Activated naive CD8-positive, alpha-beta T cell treated with anti-CD3 and anti-CD28 coated beads, Interleukin-2, amount 50 U/mL, for 16 hours (primary cell): Measurements from ENCODE around the gene BORCS6.
"Not testable (repeated sequence)": the region's sequence is repeated elsewhere in the genome, so short reads cannot be mapped to it uniquely, and the experiment has no call there.

Experiments used
- DNase-seq: peaks from one replicate; pipeline ENCODE4 v3.0.0-alpha.2; 2020; ENCODE audit warnings: low read depth, low spot score

The BORCS6 gene

DNA sequence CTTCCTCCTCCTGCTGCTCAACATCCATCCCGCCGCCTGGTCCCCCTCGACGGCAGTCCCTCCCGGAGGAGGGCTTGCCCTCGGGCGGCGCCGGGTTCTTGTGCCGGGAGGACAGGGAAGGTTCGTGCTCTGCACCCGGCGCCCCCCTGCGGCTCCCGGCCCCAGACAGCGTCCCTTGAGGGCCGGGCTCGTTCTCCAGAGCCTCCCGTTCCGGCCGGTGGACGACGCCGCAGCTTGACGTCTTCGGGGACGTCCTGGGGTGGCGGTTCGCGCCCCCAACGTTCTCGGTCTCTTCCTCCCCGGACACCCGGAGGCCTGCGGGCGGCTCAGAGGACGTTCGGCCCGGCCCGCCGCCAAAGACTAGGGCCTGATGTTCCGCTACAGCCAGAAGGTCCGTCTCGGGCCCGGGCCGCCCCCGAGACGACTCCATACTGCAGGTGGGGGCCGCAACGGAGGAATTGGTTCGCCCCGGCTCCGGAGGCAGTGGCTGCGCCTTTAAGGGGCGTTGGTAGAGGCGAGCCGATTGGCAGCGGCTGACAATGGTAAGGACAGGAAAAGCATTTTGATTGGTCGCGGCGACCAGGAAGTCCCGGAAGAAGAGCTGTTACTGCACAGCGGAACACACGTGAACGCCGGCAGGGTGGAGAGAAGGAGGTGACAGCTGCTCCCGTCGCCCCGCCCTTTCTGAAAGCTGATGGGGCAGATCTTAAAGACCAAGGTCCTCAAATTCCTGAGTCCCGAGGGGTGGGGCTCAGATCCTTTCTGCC, at the start of gene BORCS6:
TSS of gene BORCS6 (minus strand) at position 470 of the 767 bp plus-strand sequence. CDS start at position 430, 40 bp downstream.
- peak; percentile 86 for DNase-seq

DNA sequence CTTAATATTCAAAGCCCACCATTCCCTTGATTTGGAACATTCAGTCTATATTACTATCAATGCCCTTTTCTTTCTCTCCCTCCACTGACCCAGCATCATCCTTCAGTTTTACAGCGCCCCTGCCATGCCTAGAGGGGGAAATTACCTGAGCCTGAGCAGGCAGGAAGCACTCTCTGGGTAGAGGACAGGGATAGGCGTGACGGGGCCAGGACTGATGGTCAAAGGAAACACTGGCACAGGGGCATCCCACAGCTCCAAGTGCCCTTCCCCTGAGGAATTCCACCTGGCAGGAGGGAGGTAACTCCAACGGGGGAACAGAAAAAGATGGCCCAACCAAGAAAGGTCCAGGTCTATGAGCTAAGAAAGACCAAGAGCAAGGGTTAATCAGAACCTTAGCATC, 47.9 kb upstream of the BORCS6 start:
- DNase-seq, result no peak

DNA sequence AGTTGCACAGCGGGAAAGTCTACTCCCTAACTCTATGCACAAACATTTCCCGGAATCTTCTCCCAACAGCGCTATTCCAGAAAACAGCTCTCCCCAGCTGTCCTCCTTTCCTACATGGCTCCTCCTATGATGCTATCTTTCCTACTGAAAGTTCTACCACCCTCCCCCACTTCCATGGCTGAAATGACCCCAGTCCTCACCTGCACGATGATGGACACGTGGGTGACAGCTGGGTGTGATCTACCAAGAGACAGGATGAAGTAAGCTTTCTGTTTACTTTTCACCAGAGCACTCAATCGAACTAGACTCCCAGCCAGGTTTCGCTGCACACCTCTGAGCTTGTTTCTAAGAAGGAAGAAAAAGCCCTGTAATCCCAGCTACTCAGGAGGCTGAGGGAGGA, 47.2 kb upstream of the BORCS6 start:
- DNase-seq, result no peak

DNA sequence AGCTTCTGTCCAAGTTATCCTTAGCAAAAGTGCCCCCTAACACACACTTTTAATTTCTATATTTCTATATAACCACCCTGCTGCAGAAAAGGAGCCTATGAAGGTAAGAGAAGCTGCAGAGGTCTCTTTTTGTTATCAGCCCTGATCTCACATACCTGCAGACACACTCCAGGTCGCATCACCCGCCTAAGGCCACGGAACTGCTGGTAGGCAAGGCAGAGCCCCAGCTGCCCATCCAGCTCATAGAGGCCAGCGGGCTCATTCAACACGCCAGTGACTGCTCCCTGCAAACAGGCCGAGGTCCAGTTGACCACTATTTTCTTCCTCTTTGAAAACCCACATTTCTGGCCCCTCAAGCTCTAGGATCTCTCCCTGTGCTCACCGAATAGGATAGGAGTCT, 45.7 kb upstream of the BORCS6 start:
- DNase-seq, result no peak

DNA sequence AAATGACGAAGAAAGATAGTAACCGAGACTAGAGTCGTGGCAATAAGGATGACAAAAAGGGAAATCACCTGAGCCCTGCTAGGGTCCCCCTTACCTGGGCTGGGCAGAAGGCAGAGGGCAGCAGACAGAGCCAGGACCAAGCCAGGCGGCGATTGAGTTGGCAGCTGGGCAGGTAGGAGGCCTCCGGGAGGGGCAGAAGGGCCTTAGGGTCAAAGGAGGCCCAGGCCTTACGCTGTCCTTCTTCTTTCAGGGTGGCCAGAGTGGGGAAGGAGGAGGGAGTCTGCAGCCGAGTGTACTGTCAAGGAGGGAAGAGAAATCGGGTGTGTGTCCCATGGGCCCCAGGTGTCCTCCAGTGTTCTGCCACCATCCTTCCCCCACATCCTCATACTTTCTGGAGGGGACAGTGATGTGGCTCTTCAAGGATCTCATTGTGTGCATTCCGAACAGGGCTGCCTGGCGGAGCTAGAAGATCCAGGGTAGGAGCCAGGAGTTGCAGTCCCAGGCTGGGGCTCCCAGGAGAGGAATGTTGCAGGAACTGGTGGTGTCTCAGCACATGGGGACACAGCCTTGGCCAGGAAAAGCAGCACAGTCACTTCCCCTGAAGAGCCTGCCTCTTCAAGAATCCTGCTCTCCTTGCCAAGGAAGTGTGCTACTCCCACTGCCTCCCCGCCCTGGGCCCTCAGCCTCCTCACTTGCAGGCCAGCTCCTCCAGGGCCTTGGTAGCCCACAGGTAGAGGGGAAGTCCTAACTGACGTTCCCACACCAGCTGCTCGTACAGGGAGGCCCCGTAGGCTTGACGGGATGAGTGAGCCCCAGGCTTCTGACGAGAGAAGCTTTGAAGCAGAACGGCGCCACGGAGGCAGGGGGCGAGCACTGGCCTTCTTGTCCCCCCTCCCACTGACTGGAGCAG, 44.6 kb upstream of the BORCS6 start:
- DNase-seq, result no peak

DNA sequence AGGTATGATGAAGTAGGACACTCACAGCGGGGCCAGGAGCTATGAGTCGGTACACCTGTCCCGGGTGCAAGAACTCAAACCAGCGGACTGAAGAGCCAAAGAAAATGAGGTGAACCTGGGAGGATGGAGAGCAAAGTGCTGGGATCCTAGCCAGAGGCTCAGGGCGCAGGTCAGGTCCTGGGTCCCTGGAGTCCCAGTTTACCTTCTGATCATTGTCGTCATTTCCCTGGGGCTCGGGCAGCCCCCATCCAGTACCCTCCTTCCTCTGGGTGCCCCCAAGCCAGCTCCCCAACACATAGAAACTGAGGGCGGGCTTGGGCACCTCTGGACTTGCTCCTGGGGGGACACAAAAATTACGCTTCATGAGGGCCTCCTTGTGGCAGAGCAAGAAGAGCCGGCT, 41.7 kb upstream of the BORCS6 start:
- DNase-seq, result no peak

DNA sequence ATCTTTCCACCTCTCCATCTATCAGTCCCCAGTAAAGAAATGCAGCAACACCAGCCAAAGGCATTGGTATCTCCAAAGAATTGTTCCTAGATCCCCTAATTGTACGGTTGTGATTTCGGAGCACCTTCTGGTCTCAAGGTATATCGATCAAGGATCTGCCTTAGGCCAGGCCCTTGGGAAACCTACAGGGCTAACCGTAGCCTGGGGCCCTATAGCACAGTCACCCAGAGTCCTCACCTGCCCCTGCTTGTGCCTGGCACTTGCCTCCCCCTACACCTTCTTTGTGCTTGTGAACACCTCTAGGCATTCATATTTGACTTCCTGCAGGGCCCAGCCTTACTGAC, 37.2 kb upstream of the BORCS6 start:
- no peak for DNase-seq

DNA sequence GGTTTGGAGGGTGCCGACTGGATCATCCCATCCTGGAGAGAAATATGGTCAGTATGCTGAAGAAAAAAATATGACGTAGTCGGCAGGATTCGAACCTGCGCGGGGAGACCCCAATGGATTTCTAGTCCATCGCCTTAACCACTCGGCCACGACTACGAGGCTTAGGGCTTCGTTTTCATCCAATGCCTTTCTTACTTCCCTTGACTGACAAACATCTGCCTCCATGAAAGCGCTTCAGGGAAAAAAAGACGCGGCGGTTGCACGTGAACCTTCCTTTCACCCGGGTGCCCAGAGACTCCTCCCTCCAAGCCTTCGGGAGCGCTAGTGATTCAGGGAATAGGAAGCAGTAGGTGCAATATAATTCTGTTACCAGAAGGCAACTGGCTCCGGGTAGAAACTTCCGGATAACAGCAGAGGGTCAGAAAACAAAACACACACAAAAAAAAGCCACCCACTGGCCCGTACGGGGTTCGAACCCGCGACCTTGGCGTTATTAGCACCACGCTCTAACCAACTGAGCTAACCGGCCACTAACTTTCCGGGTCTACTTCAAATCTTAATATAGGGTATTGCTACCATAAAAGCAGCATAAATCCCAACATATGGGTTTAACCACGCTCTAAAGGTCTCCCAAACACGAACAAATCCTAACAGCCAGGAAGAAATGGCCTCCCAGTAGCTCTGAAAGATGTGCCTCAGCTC, 36.7 kb upstream of the BORCS6 start:
- no peak for DNase-seq

DNA sequence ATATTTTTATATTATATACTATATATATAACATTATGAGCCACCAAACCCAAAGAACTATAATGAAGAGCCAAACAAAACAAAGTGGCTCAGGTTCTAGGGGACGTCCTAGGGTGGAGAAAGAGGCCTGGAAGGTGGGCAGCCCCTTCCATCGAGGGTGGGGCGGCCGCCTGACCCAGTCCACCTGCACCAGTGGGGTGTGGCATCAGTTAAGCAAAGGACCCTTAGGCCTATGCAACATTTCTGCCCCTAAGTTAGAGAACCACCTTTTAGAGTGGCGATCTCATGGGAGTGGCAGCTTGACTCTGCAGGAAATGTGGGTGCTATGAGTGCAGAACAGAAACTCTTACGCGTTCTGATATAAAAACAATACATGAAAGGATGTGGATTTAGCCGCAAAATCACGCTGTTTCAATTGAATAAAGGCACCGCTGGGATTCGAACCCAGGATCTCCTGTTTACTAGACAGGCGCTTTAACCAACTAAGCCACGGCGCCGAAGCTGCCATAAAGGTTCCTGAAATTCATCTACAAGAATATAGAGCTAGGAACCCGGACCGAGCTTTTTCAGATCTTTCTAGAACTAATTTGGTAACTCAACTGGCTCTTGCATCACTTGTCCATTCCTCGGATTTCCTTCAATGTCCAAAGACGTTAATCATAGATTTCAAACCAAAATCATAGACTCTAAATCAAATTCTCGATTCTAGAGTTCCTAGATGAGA, 36.0 kb upstream of the BORCS6 start:
- no peak for DNase-seq

DNA sequence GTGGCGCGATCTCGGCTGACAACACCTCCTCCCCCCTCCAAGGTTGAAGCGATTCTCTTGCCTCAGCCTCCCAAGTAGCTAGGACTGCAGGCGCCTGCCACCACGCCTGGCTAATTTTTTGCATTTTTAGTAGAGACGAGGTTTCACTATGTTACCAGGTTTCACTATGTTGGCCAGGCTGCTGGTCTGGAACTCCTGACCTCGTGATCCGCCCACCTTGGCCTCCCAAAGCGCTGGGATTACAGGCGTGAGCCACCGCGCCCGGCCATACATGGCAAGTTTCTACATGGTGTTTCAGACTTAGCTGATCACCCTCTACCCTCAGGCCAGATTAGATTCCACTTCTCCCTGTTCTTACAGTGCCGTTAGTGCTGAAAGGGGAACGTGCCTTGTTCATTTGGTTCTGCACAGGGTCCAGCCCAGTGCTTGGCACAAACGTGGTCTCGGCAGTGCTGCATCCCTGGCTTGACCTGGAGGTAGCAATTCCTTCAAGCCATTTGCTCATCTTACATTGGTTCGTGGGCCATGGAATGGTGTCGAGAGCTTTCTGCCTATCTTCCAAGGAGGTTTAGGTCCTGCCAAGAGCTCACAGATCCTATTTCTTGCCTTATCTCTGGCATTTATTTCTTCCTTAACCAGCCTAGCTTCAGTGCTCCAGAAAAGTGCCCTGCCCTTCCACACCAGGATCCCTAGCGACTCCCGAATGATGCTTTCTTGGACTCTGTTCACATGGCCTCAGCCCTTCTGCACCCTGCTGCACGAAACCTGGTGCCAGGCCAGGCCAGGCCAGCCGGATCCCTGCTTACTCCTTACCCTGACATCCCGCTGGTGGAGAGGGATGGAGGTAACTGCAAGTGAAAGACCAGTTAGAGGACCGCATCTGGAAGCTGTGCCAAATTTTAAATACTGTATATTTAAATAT, 35.2 kb upstream of the BORCS6 start:
- no peak for DNase-seq

DNA sequence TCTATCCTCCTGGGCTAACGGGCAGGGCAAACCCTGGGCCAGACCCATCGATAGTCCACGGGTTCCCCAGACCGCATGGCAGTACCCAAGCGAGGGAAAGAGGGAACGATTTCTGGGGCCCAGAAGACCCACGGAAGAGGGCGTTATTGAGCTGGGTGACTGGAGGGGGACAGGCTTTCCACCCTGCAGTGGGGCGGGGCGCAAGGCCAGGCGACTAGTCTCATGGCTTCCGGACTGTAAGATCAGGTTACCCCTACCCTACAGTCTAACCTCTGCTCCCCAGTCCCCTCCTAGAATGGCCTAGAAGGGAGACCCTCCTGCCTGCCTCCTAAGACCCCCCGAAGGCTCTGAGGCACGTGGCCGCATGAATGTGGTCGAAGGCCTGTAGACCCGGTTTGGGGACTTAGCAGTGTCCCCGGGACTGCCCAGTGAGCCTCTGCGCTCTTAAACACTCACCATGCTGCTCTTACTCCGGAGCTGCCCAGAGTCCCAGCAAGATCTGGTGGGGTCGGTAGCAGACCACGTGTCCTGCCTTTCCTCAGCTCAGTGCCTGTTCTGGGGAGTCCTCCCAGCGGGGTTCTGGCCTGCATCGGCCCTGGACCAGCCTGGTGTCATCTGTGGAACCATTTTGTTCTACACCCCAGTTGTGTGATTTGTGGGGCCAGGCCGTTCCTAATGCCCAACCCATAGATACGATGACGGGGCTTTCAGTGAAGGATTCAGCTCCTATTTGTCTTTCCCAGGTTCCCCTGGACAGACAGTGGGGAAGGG, 33.6 kb upstream of the BORCS6 start:
- no peak for DNase-seq

DNA sequence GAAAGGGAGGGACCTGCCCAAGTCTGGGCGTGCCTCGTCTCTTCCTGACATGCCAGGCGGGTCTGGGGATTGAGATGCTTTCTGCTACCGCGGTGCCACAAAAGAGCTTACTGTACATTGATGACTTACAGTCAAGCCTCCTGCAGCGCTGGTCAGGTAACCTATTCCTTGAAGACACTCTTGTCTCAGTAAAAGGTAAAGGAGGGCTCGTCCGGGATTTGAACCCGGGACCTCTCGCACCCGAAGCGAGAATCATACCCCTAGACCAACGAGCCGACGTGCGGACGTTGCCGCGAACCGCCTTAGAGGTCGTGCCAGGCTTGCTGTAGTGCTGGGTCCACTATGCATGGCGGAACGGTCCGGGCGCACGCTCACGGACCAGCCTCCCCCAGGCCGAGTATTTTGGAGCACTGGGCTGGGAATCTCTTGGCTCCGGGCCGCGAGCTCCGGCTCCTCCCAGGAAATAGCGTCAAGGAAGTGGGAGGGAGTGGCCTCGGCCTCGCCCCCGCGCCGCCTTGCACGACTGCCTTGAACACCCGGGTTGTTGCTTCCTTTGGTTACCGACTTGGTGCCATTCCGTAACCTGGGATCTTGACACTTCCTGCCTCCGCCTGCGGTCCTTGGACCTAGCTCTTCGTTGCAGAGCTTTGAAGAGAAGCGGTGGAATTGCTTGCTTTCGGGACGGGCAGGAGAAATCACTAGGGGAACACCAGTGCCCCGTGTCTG, 32.8 kb upstream of the BORCS6 start:
- DNase-seq, result peak; percentile 74

DNA sequence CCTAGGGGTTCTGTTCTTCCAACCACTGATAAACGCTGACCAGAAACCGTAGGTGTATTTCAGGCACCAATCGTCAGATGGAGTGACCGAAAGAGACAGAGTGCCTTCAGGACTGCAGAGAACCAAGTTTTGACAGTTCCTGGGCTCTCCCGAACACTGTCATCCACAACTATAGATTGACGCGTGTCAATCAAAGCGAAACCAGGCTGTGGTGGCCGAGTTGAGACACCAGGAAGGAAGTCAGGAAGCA, 32.3 kb upstream of the BORCS6 start:
- DNase-seq, result no peak

DNA sequence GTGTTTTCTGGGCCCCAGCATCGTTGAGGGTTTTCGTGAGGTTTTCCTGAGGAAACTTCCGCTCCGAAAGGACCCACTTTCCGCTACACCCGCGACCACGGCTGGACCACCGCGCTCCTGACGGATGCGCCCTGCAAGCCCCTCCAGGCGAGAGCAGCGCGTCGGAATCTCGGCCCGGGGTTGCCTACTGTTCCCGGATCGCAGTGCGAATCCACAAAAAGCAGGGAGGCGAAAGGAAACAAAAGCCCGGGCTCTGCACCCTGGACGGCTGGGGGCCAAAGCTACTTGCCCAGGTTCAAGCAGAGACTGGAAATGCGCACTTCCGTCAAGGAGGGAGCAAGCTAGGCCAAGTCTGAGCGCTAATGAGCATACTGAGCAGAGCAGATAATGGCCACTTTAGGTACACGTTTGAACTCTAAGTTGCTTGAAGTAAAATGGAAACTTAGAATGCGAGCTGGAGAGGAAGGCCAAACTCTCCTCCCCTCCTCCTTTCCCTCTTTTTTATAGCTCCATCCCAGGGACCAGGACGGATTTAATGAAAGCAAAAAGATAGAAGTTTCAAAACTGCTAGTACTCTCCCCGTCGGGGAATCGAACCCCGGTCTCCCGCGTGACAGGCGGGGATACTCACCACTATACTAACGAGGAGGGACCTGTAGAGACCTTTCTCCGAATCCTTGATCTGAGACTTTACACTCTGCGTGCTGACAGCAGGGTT, 31.8 kb upstream of the BORCS6 start:
- DNase-seq, result peak; percentile 71

DNA sequence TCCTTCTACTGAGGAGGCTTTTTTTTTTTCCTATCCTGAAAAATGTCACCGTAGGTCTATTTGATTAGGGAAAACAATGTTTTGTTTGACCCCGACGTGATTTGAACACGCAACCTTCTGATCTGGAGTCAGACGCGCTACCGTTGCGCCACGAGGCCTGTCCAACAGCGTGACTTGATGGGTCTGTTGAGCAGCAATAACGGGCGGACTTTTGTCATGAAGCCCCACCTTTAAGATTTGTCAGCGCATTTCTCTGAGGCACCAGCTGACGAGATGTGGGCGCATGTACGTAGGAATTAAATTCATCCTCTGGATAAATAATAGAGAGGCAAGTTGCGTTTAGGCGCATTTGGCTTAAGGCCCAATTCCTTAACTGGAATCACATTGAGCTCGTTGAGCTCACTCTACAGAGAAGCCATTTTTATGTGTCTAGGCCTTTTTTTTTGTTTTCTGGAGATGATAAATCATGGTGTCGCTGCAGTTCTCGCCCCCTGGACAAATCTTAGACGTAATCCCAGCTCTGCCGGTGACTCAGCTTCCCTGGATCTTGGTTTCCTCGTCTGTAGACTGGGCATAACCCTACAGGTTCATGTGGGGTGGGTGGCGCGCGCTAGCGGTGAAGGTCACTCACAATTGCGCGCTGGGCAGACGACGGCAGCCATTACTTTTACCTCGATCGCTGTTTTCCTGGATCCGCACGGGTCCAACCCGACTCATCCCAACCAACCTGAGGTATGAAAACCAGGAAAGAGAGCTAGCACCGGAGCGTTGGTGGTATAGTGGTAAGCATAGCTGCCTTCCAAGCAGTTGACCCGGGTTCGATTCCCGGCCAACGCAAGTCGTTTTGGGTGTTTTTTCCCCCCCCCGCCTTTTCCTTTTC, 31.0 kb upstream of the BORCS6 start:
- DNase-seq, result peak; percentile 75

DNA sequence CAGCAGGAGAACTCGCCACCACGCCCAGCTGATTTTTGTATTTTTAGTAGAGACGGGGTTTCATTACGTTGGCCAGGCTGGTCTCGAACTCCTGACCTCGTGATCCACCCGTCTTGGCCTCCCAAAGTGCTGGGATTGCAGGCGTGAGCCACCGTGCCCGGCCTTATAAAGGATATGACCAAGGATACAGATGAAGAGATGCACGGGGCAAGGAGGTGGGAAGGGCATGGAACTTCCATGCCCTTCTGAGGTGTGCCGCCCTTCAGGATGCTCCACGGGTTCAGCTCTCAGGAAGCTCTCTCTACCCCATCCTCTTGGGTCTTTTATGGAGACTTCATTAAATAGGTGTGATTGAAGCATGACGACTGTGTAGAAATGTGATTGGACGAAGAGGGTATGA, 24.0 kb upstream of the BORCS6 start:
- not testable (repeated sequence) for DNase-seq

DNA sequence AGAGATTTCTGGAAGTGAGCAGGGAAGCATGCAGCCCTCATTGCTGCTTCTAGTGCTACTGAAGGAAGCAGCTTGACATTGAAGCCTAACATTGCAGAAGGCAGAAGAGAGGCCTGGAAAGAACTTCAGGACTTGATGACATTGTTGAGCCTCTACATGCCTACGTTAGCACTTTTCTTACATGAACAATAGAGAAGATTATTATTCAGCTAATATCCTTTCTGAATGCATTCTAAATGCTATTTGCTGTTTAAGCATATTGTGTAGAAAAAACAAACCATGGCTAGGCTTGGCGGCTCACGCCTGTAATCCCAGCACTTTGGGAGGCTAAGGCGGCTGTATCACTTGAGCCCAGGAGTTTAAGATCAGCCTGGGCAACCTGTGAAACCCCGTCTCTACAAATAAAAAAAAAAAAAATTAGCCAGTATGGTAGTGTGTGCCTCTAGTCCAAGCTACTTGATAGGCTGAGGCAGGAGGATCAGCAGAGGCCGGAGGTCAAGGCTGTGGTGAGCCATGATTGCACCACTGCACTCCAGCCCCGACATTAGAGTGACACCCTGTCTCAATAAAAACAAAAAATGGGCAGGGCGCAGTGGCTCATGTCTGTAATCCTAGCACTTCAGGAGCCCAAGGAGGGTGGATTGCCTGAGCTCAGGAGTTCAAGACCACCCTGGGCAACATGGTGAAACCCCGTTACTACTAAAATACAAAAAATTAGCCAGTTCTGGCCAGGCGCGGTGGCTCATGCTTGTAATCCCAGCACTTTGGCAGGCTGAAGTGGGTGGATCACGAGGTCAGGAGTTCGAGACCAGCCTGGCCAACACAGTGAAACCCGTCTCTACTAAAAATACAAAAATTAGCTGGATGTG, 22.6 kb upstream of the BORCS6 start:
- no peak for DNase-seq
